IgD-negative memory B cell (primary cell): ENCODE data around the gene PSMB10. TPM values are rescaled to one million over a fixed set of nuclear protein-coding genes. Genes with fewer than 3 reads are reported as not detected.
"Not testable (repeated sequence)": the region's sequence is repeated elsewhere in the genome, so short reads cannot be mapped to it uniquely, and the experiment has no call there.

ENCODE experiments used
- H3K27ac Mint-ChIP-seq, 3 donors: one replicate each; pipeline ENCODE4 v1.8.0; 2020 to 2022; ENCODE audit warnings: mild to moderate bottlenecking in 3 of 3, mixed read lengths in 3 of 3, moderate library complexity in 1 of 3
- H3K27me3 Mint-ChIP-seq: one replicate; pipeline ENCODE4 v1.8.0; 2021; ENCODE audit warnings: mixed read lengths
- H3K36me3 Mint-ChIP-seq: one replicate; pipeline ENCODE4 v1.8.0; 2020; ENCODE audit warnings: mild to moderate bottlenecking, mixed read lengths
- H3K4me1 Mint-ChIP-seq, 3 donors: one replicate each; pipeline ENCODE4 v1.8.0; 2020 to 2022; ENCODE audit warnings: mixed read lengths in 3 of 3, mild to moderate bottlenecking in 1 of 3
- H3K4me3 Mint-ChIP-seq, 4 donors: one replicate each; pipeline ENCODE4 v1.8.0; 2020 to 2022; ENCODE audit warnings: mild to moderate bottlenecking in 4 of 4, mixed read lengths in 4 of 4, moderate library complexity in 3 of 4
- H3K9me3 Mint-ChIP-seq, 3 donors: one replicate each; pipeline ENCODE4 v1.8.0; 2020 to 2021; ENCODE audit warnings: mixed read lengths in 3 of 3, mild to moderate bottlenecking in 1 of 3
- polyA plus RNA-seq: library from polyadenylated mRNA; unstranded; fragments of 300-500 nt; fragmentation: Illumina TruSeq; gene quantifications from one replicate; pipeline ENCODE4 v1.2.3, GENCODE V29; 2021

Gene PSMB10
- polyA plus RNA-seq, result 510 TPM

- Mint-ChIP-seq H3K4me3 (peak within 1 kb of the TSS; percentile 94 to 100 (median 99)), H3K27me3 (no peaks in the 10 kb centered on the region), H3K4me1 (peaks cover 12 to 26% (median 20%) of the 10 kb centered on the region in 3 donors)
Measured at GRCh38 chr16:67936124-67936879, at the start of gene PSMB10. PSMB10 (minus strand) TSS chr16:67936850; CDS start chr16:67936749, 101 bp downstream.

GRCh38 chr16:67982011-67982696 is 45.5 kb upstream of the PSMB10 start:
- H3K27ac Mint-ChIP-seq, result peak overlapping the region in 1 of 3 donors; percentile 32
- no peak overlapping the region for H3K4me3 Mint-ChIP-seq
- no peaks in the 10 kb centered on the region for H3K9me3 Mint-ChIP-seq
- no peaks in the 10 kb centered on the region for H3K27me3 Mint-ChIP-seq
- peaks cover 11 to 20% (median 13%) of the 10 kb centered on the region in 3 donors for H3K4me1 Mint-ChIP-seq
- H3K36me3 Mint-ChIP-seq, result no peaks in the 10 kb centered on the region

More at GRCh38 chr16:67936124-67936879, at the start of gene PSMB10:
- Mint-ChIP-seq H3K27ac (peak within 1 kb of the TSS; percentile 96 to 99 (median 97)), H3K9me3 (no peaks in the 10 kb centered on the region), H3K36me3 (peaks cover 5% of the 10 kb centered on the region)

- peak within 1 kb of the TSS in 1 of 4 donors; percentile 76 for H3K4me3 Mint-ChIP-seq
- no peak within 1 kb of the TSS for H3K27ac Mint-ChIP-seq
- H3K9me3 Mint-ChIP-seq, result no peaks in the 10 kb centered on the region
- H3K36me3 Mint-ChIP-seq, result no peaks in the 10 kb centered on the region
- H3K4me1 Mint-ChIP-seq, result peaks cover 15 to 24% (median 19%) of the 10 kb centered on the region in 3 donors
- no peaks in the 10 kb centered on the region for H3K27me3 Mint-ChIP-seq
Measured at GRCh38 chr16:67979955-67980678, 43.5 kb upstream of the PSMB10 start, which contains the start of gene DPEP3. DPEP3 (minus strand) TSS chr16:67980499; CDS start chr16:67980380, 119 bp downstream.

- Mint-ChIP-seq H3K27ac (no peak overlapping the region), H3K36me3 (no peaks in the 10 kb centered on the region), H3K27me3 (no peaks in the 10 kb centered on the region), H3K4me3 (no peak overlapping the region), H3K4me1 (peaks cover 7 to 12% (median 7%) of the 10 kb centered on the region in 3 donors), H3K9me3 (no peaks in the 10 kb centered on the region)
Measured at GRCh38 chr16:67977469-67978227, 41.0 kb upstream of the PSMB10 start.

GRCh38 chr16:67977005-67977404 is 40.4 kb upstream of the PSMB10 start:
- H3K27me3 Mint-ChIP-seq, result no peaks in the 10 kb centered on the region
- H3K36me3 Mint-ChIP-seq, result no peaks in the 10 kb centered on the region
- H3K4me1 Mint-ChIP-seq, result peaks cover 7 to 12% (median 7%) of the 10 kb centered on the region in 3 donors
- H3K4me3 Mint-ChIP-seq, result no peak overlapping the region
- H3K9me3 Mint-ChIP-seq, result no peaks in the 10 kb centered on the region
- H3K27ac Mint-ChIP-seq, result no peak overlapping the region

GRCh38 chr16:67976205-67976604 is 39.6 kb upstream of the PSMB10 start:
- Mint-ChIP-seq H3K27ac (peak overlapping the region in 1 of 3 donors; percentile 39), H3K9me3 (no peaks in the 10 kb centered on the region), H3K27me3 (no peaks in the 10 kb centered on the region), H3K4me1 (peaks cover 7 to 12% (median 7%) of the 10 kb centered on the region in 3 donors), H3K4me3 (peak overlapping the region in 1 of 4 donors; percentile 14), H3K36me3 (no peaks in the 10 kb centered on the region)

GRCh38 chr16:67975321-67976105 is 38.9 kb upstream of the PSMB10 start:
- Mint-ChIP-seq H3K4me1 (peaks cover 5 to 12% (median 7%) of the 10 kb centered on the region in 3 donors), H3K27me3 (no peaks in the 10 kb centered on the region), H3K4me3 (peak overlapping the region in 1 of 4 donors; percentile 14), H3K27ac (peak overlapping the region in 1 of 3 donors; percentile 39), H3K36me3 (no peaks in the 10 kb centered on the region), H3K9me3 (no peaks in the 10 kb centered on the region)

GRCh38 chr16:67972285-67972684 is 35.6 kb upstream of the PSMB10 start:
- H3K27me3 Mint-ChIP-seq, H3K9me3 Mint-ChIP-seq, H3K36me3 Mint-ChIP-seq, H3K4me3 Mint-ChIP-seq, H3K27ac Mint-ChIP-seq: not testable (repeated sequence)
- H3K4me1 Mint-ChIP-seq, result peaks cover 12 to 15% (median 13%) of the 10 kb centered on the region in 3 donors

- no peaks in the 10 kb centered on the region for H3K27me3 Mint-ChIP-seq
- H3K4me3 Mint-ChIP-seq, result peak overlapping the region in 3 of 4 donors; percentile 11 to 83 (median 41)
Measured at GRCh38 chr16:67971111-67971510, 34.5 kb upstream of the PSMB10 start.

GRCh38 chr16:67969254-67970039 is 32.8 kb upstream of the PSMB10 start:
- H3K27me3 Mint-ChIP-seq, result no peaks in the 10 kb centered on the region
- H3K27ac Mint-ChIP-seq, result peak overlapping the region; percentile 2 to 91 (median 75)
- peaks cover 1% of the 10 kb centered on the region for H3K36me3 Mint-ChIP-seq
- peak overlapping the region; percentile 82 to 100 (median 95) for H3K4me3 Mint-ChIP-seq
- no peaks in the 10 kb centered on the region for H3K9me3 Mint-ChIP-seq
- peaks cover under 1 to 18% (median 14%) of the 10 kb centered on the region in 3 donors for H3K4me1 Mint-ChIP-seq

More at GRCh38 chr16:67971111-67971510, 34.5 kb upstream of the PSMB10 start:
- Mint-ChIP-seq H3K36me3 (no peaks in the 10 kb centered on the region), H3K27ac (no peak overlapping the region), H3K9me3 (no peaks in the 10 kb centered on the region), H3K4me1 (peaks cover 11 to 20% (median 16%) of the 10 kb centered on the region in 3 donors)

- H3K4me3 Mint-ChIP-seq, result peak within 1 kb of the TSS; percentile 82 to 100 (median 98)
- peak within 1 kb of the TSS; percentile 2 to 92 (median 91) for H3K27ac Mint-ChIP-seq
Measured at GRCh38 chr16:67968400-67969253, 32.0 kb upstream of the PSMB10 start, which contains the start of gene SLC12A4. SLC12A4 (minus strand) TSS chr16:67968637; CDS start chr16:67968553, 84 bp downstream.

GRCh38 chr16:67967958-67968399 is 31.3 kb upstream of the PSMB10 start:
- Mint-ChIP-seq H3K27ac (peak overlapping the region in 1 of 3 donors; percentile 92), H3K27me3 (no peaks in the 10 kb centered on the region), H3K9me3 (no peaks in the 10 kb centered on the region), H3K4me3 (peak overlapping the region; percentile 81 to 98 (median 98)), H3K36me3 (peaks cover 3% of the 10 kb centered on the region), H3K4me1 (peaks cover 0 to 19% (median 16%) of the 10 kb centered on the region in 3 donors)

More at GRCh38 chr16:67968400-67969253, 32.0 kb upstream of the PSMB10 start, which contains the start of gene SLC12A4:
- no peaks in the 10 kb centered on the region for H3K9me3 Mint-ChIP-seq
- H3K27me3 Mint-ChIP-seq, result no peaks in the 10 kb centered on the region
- peaks cover 0 to 19% (median 16%) of the 10 kb centered on the region in 3 donors for H3K4me1 Mint-ChIP-seq
- peaks cover 1% of the 10 kb centered on the region for H3K36me3 Mint-ChIP-seq
